Neural crest cell (in vitro differentiated cells): Measurements from ENCODE around the gene PHOSPHO2. TPM values are rescaled to one million over a fixed set of nuclear protein-coding genes. Genes with fewer than 3 reads are reported as not detected.

ENCODE experiments used
- DNase-seq: peaks from one replicate; pipeline ENCODE4 v3.0.0; 2021; ENCODE audit warnings: low read depth, mixed read lengths, low spot score
- H3K27ac Mint-ChIP-seq: one replicate; pipeline ENCODE4 v1.8.0; 2021; ENCODE audit warnings: mild to moderate bottlenecking, mixed read lengths; ENCODE audit not compliant: unreplicated experiment
- H3K27me3 Mint-ChIP-seq: 2 replicates; pipeline ENCODE4 v1.8.0; 2021; ENCODE audit warnings: low read depth, mild to moderate bottlenecking, mixed read lengths
- H3K36me3 Mint-ChIP-seq: 2 replicates; pipeline ENCODE4 v1.8.0; 2021; ENCODE audit warnings: low read depth, mild to moderate bottlenecking, mixed read lengths
- H3K4me1 Mint-ChIP-seq: 2 replicates; pipeline ENCODE4 v1.8.0; 2021; ENCODE audit warnings: mixed read lengths
- H3K4me3 Mint-ChIP-seq: one replicate; pipeline ENCODE4 v1.8.0; 2021; ENCODE audit warnings: mild to moderate bottlenecking, mixed read lengths
- H3K9me3 Mint-ChIP-seq: 2 replicates; pipeline ENCODE4 v1.8.0; 2021; ENCODE audit warnings: mixed read lengths
- total RNA-seq: library from RNA; stranded (reverse); gene quantifications from 2 replicates; pipeline ENCODE4 v1.2.1, GENCODE V29; 2021
- TF ChIP-seq, protein P1 (sequence below): fragments of 200-600 bp; sonication (generic); conservative IDR thresholded peaks from 2 replicates; pipeline ENCODE4 v1.5.0; 2021; ENCODE audit warnings: antibody characterized with exemption, mild to moderate bottlenecking

PHOSPHO2 gene
- total RNA-seq, 1 donor from 2014 or later = 8.3 TPM

DNA sequence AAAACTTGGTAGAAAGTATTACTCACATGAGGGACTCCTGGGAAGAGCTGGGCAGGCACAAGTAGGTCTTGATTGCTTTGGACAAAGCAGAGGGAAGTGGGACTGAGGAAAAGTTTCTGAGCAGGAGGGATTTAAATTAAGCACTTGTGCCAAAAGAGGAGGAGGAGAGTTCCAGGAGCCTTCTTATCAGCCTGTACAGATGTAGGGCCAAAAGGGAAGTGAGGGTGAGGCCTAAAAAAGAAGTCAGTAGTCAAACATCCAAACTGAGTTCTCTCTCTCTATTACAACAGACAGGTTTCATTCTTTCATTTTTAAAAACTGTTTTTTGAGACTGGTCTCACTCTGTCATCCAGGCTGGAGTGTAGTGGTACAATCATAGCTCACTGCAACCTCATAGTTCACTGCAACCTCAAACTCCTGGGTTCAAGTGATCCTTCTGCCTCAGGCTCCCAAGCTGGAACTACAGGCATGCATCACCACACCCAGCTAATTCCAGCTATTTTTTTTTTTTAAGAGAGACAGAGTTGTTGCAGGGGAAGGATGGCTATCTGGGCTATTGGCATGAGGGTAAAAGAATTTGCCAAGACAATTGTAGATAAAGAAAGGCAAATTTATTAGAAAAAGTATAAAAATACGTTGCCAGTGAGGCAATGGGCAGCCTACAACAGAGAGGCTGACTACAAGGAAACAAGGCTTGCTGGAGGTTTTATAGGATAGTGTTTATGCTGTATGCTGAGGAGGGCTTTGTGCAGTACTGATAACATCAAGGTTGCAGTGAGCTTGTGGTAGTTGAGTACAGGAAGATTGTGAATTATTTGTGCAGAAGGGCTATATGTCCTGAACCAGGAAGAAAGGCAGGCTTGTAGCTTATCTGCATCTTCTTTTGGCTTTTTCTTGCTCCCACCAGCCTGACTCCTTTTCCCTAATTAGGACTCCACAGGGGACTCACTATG lies 29.0 kb upstream of the PHOSPHO2 start:
- no peaks in the 10 kb centered on the region for H3K9me3 Mint-ChIP-seq
- TF ChIP-seq, protein P1, sequence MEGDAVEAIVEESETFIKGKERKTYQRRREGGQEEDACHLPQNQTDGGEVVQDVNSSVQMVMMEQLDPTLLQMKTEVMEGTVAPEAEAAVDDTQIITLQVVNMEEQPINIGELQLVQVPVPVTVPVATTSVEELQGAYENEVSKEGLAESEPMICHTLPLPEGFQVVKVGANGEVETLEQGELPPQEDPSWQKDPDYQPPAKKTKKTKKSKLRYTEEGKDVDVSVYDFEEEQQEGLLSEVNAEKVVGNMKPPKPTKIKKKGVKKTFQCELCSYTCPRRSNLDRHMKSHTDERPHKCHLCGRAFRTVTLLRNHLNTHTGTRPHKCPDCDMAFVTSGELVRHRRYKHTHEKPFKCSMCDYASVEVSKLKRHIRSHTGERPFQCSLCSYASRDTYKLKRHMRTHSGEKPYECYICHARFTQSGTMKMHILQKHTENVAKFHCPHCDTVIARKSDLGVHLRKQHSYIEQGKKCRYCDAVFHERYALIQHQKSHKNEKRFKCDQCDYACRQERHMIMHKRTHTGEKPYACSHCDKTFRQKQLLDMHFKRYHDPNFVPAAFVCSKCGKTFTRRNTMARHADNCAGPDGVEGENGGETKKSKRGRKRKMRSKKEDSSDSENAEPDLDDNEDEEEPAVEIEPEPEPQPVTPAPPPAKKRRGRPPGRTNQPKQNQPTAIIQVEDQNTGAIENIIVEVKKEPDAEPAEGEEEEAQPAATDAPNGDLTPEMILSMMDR = no peak
- DNase-seq = no peak
- H3K4me3 Mint-ChIP-seq = no peak overlapping the region
- no peaks in the 10 kb centered on the region for H3K27me3 Mint-ChIP-seq
- H3K36me3 Mint-ChIP-seq = peaks cover 2% of the 10 kb centered on the region
- H3K4me1 Mint-ChIP-seq = peaks cover 7% of the 10 kb centered on the region
- no peak overlapping the region for H3K27ac Mint-ChIP-seq

DNA sequence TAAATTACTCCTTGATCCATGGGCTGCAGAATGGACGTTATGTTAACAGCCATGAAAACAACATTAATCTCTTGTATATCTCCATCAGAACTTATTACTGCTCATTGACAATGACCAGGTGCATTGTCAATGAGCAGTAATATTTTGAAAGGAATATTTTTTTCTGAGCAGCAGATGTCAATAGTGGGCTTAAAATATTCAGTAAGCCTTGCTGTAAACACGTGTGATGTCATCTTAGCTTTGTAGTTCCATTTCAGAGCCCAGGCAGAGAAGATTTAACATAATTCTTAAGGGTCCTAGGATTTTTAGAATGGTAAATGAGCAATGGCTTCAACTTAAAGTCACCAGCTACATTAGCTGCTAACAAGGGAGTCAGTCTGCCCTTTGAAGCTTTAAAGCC lies 26.7 kb upstream of the PHOSPHO2 start:
- peaks cover 4% of the 10 kb centered on the region for H3K36me3 Mint-ChIP-seq
- no peak overlapping the region for H3K27ac Mint-ChIP-seq
- DNase-seq = no peak
- no peak overlapping the region for H3K4me3 Mint-ChIP-seq
- peaks cover 2% of the 10 kb centered on the region for H3K9me3 Mint-ChIP-seq
- TF ChIP-seq, protein P1 = no peak
- H3K27me3 Mint-ChIP-seq = no peaks in the 10 kb centered on the region
- H3K4me1 Mint-ChIP-seq = no peaks in the 10 kb centered on the region

DNA sequence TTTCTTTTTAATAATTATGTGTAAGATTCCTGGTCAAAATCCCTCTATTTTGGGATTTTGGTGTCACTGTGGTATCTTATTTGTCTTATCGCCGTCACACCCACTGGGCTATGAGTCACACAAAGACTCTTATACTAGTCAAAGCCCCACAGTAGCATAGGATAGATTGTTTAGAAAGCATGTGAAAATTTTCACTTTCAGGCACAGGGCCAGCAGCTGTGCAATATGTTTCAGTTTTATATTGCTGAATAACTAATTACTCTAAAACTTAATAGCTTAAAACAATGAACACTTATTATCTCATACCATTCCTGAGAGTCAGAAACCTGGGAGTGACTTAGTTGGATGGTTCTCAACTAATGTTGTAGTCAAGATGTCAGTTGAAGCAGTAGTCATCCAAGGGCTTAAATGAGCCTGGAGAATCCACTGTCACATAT lies 24.0 kb upstream of the PHOSPHO2 start:
- Mint-ChIP-seq H3K4me1 (no peaks in the 10 kb centered on the region), H3K27me3 (no peaks in the 10 kb centered on the region), H3K36me3 (peaks cover 4% of the 10 kb centered on the region), H3K27ac (no peak overlapping the region), H3K4me3 (no peak overlapping the region), H3K9me3 (peaks cover 2% of the 10 kb centered on the region)
- no peak for DNase-seq
- TF ChIP-seq, protein P1 = no peak

DNA sequence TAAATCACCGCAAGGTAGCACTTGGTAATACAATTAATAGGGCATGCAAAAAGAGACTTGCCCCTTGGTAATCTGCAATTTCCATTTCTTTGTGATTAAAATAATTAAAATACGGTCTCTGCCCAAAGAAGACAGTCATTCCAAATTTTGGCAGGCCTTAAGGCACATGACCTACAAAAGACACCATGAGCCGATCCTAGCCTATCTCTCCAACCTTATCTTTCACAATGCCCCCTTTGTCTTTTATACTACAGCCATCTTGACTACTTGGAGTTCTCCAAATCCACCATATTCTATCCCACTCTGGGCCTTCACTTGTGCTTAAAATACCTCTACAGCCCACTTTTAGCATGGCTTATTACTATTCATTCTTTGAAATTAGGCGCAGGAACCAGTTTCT lies 23.3 kb upstream of the PHOSPHO2 start:
- no peak overlapping the region for H3K4me3 Mint-ChIP-seq
- no peaks in the 10 kb centered on the region for H3K27me3 Mint-ChIP-seq
- peaks cover 2% of the 10 kb centered on the region for H3K9me3 Mint-ChIP-seq
- no peak overlapping the region for H3K27ac Mint-ChIP-seq
- peaks cover 4% of the 10 kb centered on the region for H3K36me3 Mint-ChIP-seq
- DNase-seq = no peak
- no peaks in the 10 kb centered on the region for H3K4me1 Mint-ChIP-seq
- TF ChIP-seq, protein P1 = no peak

DNA sequence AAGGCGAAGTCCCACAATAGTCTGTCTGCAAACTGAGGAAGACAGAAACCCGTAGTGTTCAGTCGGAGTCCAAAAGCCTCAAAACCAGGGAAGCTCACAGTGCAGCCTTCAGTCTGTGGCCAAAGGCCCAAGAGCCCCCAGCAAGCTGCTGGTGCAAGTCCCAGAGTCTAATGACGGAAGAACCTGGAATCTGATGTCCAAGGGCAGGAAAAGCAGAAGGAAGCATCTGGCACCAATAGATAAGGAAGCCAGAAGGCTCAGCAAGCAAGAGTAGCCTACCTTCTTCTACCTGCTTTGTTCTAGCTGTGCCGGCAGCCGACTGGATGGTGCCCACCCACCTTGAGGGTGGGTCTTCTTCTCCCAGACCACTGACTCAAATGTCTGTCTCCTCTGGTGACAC lies 21.9 kb upstream of the PHOSPHO2 start:
- no peak overlapping the region for H3K27ac Mint-ChIP-seq
- H3K27me3 Mint-ChIP-seq = no peaks in the 10 kb centered on the region
- H3K36me3 Mint-ChIP-seq = peaks cover 4% of the 10 kb centered on the region
- H3K4me1 Mint-ChIP-seq = no peaks in the 10 kb centered on the region
- TF ChIP-seq, protein P1 = no peak
- DNase-seq = no peak
- H3K4me3 Mint-ChIP-seq = no peak overlapping the region
- H3K9me3 Mint-ChIP-seq = peaks cover 2% of the 10 kb centered on the region
